HEK293T (cell line): ENCODE results near the gene ITSN1.

Source experiments
- CTCF ChIA-PET: fragments of 350-600 bp; formaldehyde crosslinking; extraction: SDS; loops from one replicate; lab custom pipeline; 2021; ENCODE audit warnings: antibody characterized with exemption, inconsistent platforms; lab: Yijun Ruan, JAX
- POLR2A ChIA-PET: fragments of 350-600 bp; formaldehyde crosslinking; extraction: SDS; loops from one replicate; lab custom pipeline; 2020; ENCODE audit warnings: antibody characterized with exemption, inconsistent platforms; lab: Yijun Ruan, JAX
- DNase-seq: peaks from one replicate; pipeline ENCODE4 v3.0.0; 2012; ENCODE audit warnings: mixed read lengths; ENCODE audit errors: extremely low spot score
- ARNT ChIP-seq: fragments of 450-650 bp; IDR thresholded peaks from 2 replicates; pipeline ENCODE4 v1.6.1; 2017; ENCODE audit warnings: mild to moderate bottlenecking
- BHLHE40 ChIP-seq: fragments of 450-650 bp; IDR thresholded peaks from 2 replicates; pipeline ENCODE4 v1.6.1; 2016; ENCODE audit warnings: mild to moderate bottlenecking, moderate library complexity, borderline replicate concordance
- CTBP1 ChIP-seq: fragments of 450-650 bp; IDR thresholded peaks from 2 replicates; pipeline ENCODE4 v1.6.1; 2016; ENCODE audit warnings: borderline replicate concordance
- ELF4 ChIP-seq: fragments of 450-650 bp; IDR thresholded peaks from 2 replicates; pipeline ENCODE4 v1.6.1; 2017; ENCODE audit warnings: antibody characterized with exemption
- FOXA1 ChIP-seq: fragments of 450-650 bp; IDR thresholded peaks from 2 replicates; pipeline ENCODE4 v1.6.1; 2016; ENCODE audit warnings: mild to moderate bottlenecking
- FOXK2 ChIP-seq: fragments of 450-650 bp; IDR thresholded peaks from 2 replicates; pipeline ENCODE4 v1.6.1; 2016; ENCODE audit warnings: mild to moderate bottlenecking
- FOXM1 ChIP-seq: fragments of 450-650 bp; IDR thresholded peaks from 2 replicates; pipeline ENCODE4 v1.6.1; 2017; ENCODE audit warnings: mild to moderate bottlenecking, borderline replicate concordance
- HDGF ChIP-seq: fragments of 450-650 bp; IDR thresholded peaks from 2 replicates; pipeline ENCODE4 v1.6.1; 2017; ENCODE audit warnings: antibody characterized with exemption, borderline replicate concordance
- L3MBTL2 ChIP-seq: fragments of 450-650 bp; conservative IDR thresholded peaks from 2 replicates; pipeline ENCODE4 v1.6.1; 2016; ENCODE audit warnings: mild to moderate bottlenecking
- LEF1 ChIP-seq: fragments of 450-650 bp; IDR thresholded peaks from 2 replicates; pipeline ENCODE4 v1.6.1; 2017; ENCODE audit warnings: mild to moderate bottlenecking, borderline replicate concordance
- NFRKB ChIP-seq: fragments of 450-650 bp; IDR thresholded peaks from 2 replicates; pipeline ENCODE4 v1.6.1; 2016; ENCODE audit warnings: mild to moderate bottlenecking, moderate library complexity
- PKNOX1 ChIP-seq: fragments of 450-650 bp; IDR thresholded peaks from 2 replicates; pipeline ENCODE4 v1.6.1; 2016
- SP1 ChIP-seq: fragments of 450-650 bp; IDR thresholded peaks from 2 replicates; pipeline ENCODE4 v1.6.1; 2017
- SUZ12 ChIP-seq: fragments of 450-650 bp; IDR thresholded peaks from 2 replicates; pipeline ENCODE4 v1.6.1; 2016; ENCODE audit warnings: mild to moderate bottlenecking
- TARDBP ChIP-seq: fragments of 450-650 bp; IDR thresholded peaks from 2 replicates; pipeline ENCODE4 v1.6.1; 2016
- ZNF384 ChIP-seq: fragments of 450-650 bp; IDR thresholded peaks from 2 replicates; pipeline ENCODE4 v1.6.1; 2016

The ITSN1 gene

GRCh38 chr21:33734291-33734690 is 92.0 kb downstream of the ITSN1 start:
- POLR2A ChIA-PET, result no interaction called here
- TF ChIP-seq TARDBP, result no peak
- no peak for TF ChIP-seq BHLHE40
- TF ChIP-seq ELF4, result no peak
- TF ChIP-seq NFRKB, result no peak
- no peak for TF ChIP-seq LEF1
- TF ChIP-seq L3MBTL2, result no peak
- TF ChIP-seq FOXA1, result no peak
- no peak for TF ChIP-seq FOXM1
- TF ChIP-seq FOXK2, result no peak
- TF ChIP-seq PKNOX1, result no peak
- TF ChIP-seq CTBP1, result no peak
- TF ChIP-seq ZNF384, result no peak
- TF ChIP-seq SP1, result no peak
- no peak for TF ChIP-seq HDGF
- TF ChIP-seq ARNT, result no peak
- CTCF ChIA-PET, result no interaction called here
- no peak for DNase-seq

- CTCF ChIA-PET, result no interaction called here
- no peak for TF ChIP-seq BHLHE40
- no peak for TF ChIP-seq HDGF
- TF ChIP-seq SP1, result no peak
- POLR2A ChIA-PET, result no interaction called here
- DNase-seq, result no peak
These were observed 92.5 kb downstream of the ITSN1 start for GRCh38 chr21:33734818-33735217.

- POLR2A ChIA-PET, result no interaction called here
- TF ChIP-seq HDGF, result no peak
- no peak for TF ChIP-seq BHLHE40
- no peak for TF ChIP-seq ARNT
- no peak for TF ChIP-seq NFRKB
- TF ChIP-seq L3MBTL2, result no peak
- TF ChIP-seq CTBP1, result no peak
- TF ChIP-seq ELF4, result no peak
- no peak for TF ChIP-seq FOXA1
- DNase-seq, result no peak
- CTCF ChIA-PET, result no interaction called here
These were observed 94.3 kb downstream of the ITSN1 start for GRCh38 chr21:33736569-33736968.

- ChIA-PET CTCF (interaction anchor here (0.6 kb wide), 1 partner anchor 155 kb away, joined by 4 read pairs; no protein-coding TSS in a partner anchor), POLR2A (no interaction called here)
- TF ChIP-seq FOXK2 (no peak), FOXM1 (no peak), ARNT (no peak), PKNOX1 (no peak), SUZ12 (no peak), BHLHE40 (no peak), TARDBP (no peak), LEF1 (no peak), SP1 (no peak), HDGF (no peak)
- DNase-seq, result no peak
These were observed 97.4 kb downstream of the ITSN1 start for GRCh38 chr21:33739701-33740100.

GRCh38 chr21:33747420-33747819 is 105.1 kb downstream of the ITSN1 start:
- DNase-seq, result no peak
- TF ChIP-seq BHLHE40, result no peak
- no peak for TF ChIP-seq LEF1
- no peak for TF ChIP-seq PKNOX1
- no peak for TF ChIP-seq SP1
- TF ChIP-seq HDGF, result no peak
- TF ChIP-seq FOXA1, result no peak
- no peak for TF ChIP-seq SUZ12
- ChIA-PET POLR2A (no interaction called here), CTCF (no interaction called here)

- TF ChIP-seq FOXK2 (no peak), PKNOX1 (no peak), BHLHE40 (no peak), FOXA1 (no peak), SP1 (no peak), ARNT (no peak), ZNF384 (no peak), SUZ12 (no peak), L3MBTL2 (no peak), ELF4 (no peak), FOXM1 (no peak), HDGF (no peak), LEF1 (no peak), CTBP1 (no peak), TARDBP (no peak), NFRKB (no peak)
- ChIA-PET CTCF (no interaction called here), POLR2A (no interaction called here)
These were observed 106.6 kb downstream of the ITSN1 start for GRCh38 chr21:33748903-33749302.

More at GRCh38 chr21:33748903-33749302, 106.6 kb downstream of the ITSN1 start:
- no peak for DNase-seq
